Endothelial cell of hepatic sinusoid (primary cell): ENCODE data around the gene BMS1.
"Not testable (repeated sequence)": the region's sequence is repeated elsewhere in the genome, so short reads cannot be mapped to it uniquely, and the experiment has no call there.

Source experiments
- in situ Hi-C: cut with HindIII; loops from 2 replicates; pipeline ENCODE4 v1.10.0; 2017; ENCODE audit warnings: low sequenced_read_pairs

The BMS1 gene

GRCh38 chr10:42783181-42783549, 570 bp downstream of the BMS1 start:
- in situ Hi-C loops = no loop called here

GRCh38 chr10:42785759-42786158, 3.2 kb downstream of the BMS1 start:
- in situ Hi-C loops = no loop called here

- in situ Hi-C loops = no loop called here
These were observed 8.2 kb downstream of the BMS1 start for GRCh38 chr10:42790835-42791234.

- in situ Hi-C loops = no loop called here
These were observed 13.1 kb downstream of the BMS1 start for GRCh38 chr10:42795701-42796100.

- in situ Hi-C loops = no loop called here
These were observed 18.5 kb downstream of the BMS1 start for GRCh38 chr10:42801135-42801534.

GRCh38 chr10:42802876-42803275, 20.3 kb downstream of the BMS1 start:
- in situ Hi-C loops = no loop called here

GRCh38 chr10:42809676-42810075, 27.1 kb downstream of the BMS1 start:
- in situ Hi-C loops = no loop called here

GRCh38 chr10:42812028-42812427, 29.4 kb downstream of the BMS1 start:
- in situ Hi-C loops = no loop called here

- in situ Hi-C loops = not testable (repeated sequence)
These were observed 31.5 kb downstream of the BMS1 start for GRCh38 chr10:42813989-42814687.

- in situ Hi-C loops = not testable (repeated sequence)
These were observed 33.7 kb downstream of the BMS1 start for GRCh38 chr10:42816334-42816733.

GRCh38 chr10:42816912-42817311, 34.3 kb downstream of the BMS1 start:
- in situ Hi-C loops = no loop called here

- in situ Hi-C loops = not testable (repeated sequence)
These were observed 34.8 kb downstream of the BMS1 start for GRCh38 chr10:42817417-42817816.

- in situ Hi-C loops = not testable (repeated sequence)
These were observed 44.2 kb downstream of the BMS1 start for GRCh38 chr10:42826759-42827158.

- in situ Hi-C loops = no loop called here
These were observed 44.6 kb downstream of the BMS1 start for GRCh38 chr10:42827201-42827600.

- in situ Hi-C loops = not testable (repeated sequence)
These were observed 45.8 kb downstream of the BMS1 start for GRCh38 chr10:42828391-42828790.

- in situ Hi-C loops = no loop called here
These were observed 47.6 kb downstream of the BMS1 start for GRCh38 chr10:42830237-42830636.

GRCh38 chr10:42836096-42836495, 53.5 kb downstream of the BMS1 start:
- in situ Hi-C loops = no loop called here

- in situ Hi-C loops = no loop called here
These were observed 54.3 kb downstream of the BMS1 start for GRCh38 chr10:42836771-42837468.

- in situ Hi-C loops = not testable (repeated sequence)
These were observed 62.2 kb downstream of the BMS1 start for GRCh38 chr10:42844810-42845209.

GRCh38 chr10:42847261-42847660, 64.7 kb downstream of the BMS1 start:
- in situ Hi-C loops = not testable (repeated sequence)

GRCh38 chr10:42850931-42851330, 68.3 kb downstream of the BMS1 start:
- in situ Hi-C loops = no loop called here

GRCh38 chr10:42859256-42859655, 76.7 kb downstream of the BMS1 start:
- in situ Hi-C loops = no loop called here

- in situ Hi-C loops = not testable (repeated sequence)
These were observed 77.4 kb downstream of the BMS1 start for GRCh38 chr10:42860016-42860415.
